Non-pigmented ciliary epithelial cell (primary cell): Measurements from ENCODE around the gene ZDHHC14.
A peak's percentile ranks its signal among the peaks of the same experiment; 100 is the strongest.
"Not testable (repeated sequence)": the region's sequence is repeated elsewhere in the genome, so short reads cannot be mapped to it uniquely, and the experiment has no call there.

Experiments used
- DNase-seq: peaks from one replicate; pipeline ENCODE4 v3.0.0-alpha.2; 2010; ENCODE audit warnings: low read depth

The ZDHHC14 gene

DNA sequence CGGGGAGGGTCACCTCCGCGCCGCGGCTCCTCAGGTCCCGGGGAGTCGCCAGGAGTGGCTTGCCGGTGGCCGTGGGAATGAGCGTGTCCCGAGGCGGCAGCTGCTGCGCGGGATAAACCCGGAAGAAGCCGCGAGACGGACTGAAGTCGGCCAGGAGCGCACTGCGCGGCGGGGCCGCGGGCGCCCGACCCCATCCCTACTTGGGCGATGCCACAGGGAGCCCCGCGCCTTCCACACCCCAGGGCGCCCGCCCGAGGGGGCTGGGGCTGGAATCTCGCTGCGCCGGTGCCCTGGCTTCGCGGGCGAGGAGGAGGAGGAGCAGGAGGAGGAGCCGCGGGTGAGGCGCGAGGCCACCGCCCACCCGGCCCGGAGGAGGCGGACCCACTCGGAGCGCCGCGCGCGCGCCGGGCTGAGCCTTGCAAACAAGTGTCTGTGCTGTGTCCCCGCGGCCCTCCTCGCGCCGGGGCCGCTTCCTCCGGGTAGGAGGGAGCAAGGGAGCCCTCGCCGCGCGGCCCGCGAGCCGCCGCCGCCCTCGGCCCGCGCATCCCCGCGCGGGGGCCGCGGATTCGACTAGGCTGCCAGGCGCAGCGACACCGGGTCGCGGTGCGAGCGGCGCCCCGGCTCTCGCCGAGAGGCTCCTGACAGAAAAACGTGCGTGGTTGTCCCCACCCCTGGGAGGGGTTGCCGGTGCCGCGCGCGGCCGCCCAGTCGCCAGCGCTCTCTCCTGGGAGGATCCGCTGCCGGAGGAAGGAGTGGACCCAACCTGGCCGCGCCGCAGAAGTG lies at the start of gene ZDHHC14:
ZDHHC14 (plus strand) TSS at position 412 of the 783 bp plus-strand sequence.
- DNase-seq = no peak

- no peak for DNase-seq
These were observed 48.2 kb upstream of the ZDHHC14 start for GRCh38 chr6:157332813-157333212.

- DNase-seq = no peak
These were observed 47.5 kb upstream of the ZDHHC14 start for GRCh38 chr6:157333537-157333936.

DNA sequence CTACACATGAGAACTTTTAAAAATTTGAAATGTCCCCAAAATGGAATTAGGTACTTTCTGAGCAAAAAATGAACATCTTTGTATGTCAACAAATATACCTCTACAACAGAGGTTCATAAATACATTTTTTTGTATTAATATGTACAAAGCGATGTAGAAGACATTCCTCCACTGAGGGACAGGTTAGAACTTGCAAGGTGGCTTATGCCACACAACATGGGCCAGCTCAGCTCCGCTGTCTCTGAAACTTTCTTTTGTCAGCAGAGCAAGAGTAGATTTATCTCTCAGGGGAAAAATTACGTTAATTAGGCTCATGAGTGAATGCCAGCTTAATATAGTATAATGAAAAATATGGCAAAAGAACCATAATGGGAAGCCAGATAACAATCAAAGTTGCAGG lies 47.0 kb upstream of the ZDHHC14 start:
- no peak for DNase-seq

- DNase-seq = no peak
These were observed 45.2 kb upstream of the ZDHHC14 start for GRCh38 chr6:157335829-157336228.

GRCh38 chr6:157337276-157337675 lies 43.7 kb upstream of the ZDHHC14 start:
- DNase-seq = not testable (repeated sequence)

DNA sequence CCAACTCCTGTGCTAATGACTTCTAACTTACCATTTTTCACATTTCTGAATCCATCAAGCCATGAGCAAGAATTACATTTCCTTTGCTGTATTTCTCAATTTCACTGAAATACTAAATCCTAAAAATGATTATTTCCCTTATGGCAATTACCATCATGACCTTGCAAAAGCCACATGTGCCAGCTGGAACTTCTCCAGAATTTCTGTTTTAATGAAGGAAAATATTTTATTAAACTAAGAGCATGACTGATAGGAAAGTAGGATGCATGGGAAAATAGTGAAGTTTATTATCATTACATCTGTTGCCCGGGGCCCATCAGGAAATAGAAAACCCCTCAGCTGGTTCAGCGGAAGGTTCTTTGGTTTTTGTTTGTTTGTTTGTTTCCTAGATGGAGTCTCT lies 43.2 kb upstream of the ZDHHC14 start:
- no peak for DNase-seq

GRCh38 chr6:157339432-157339831 lies 41.6 kb upstream of the ZDHHC14 start:
- no peak for DNase-seq

GRCh38 chr6:157343732-157344131 lies 37.3 kb upstream of the ZDHHC14 start:
- no peak for DNase-seq

GRCh38 chr6:157346373-157346772 lies 34.6 kb upstream of the ZDHHC14 start:
- DNase-seq = no peak

- no peak for DNase-seq
These were observed 22.7 kb upstream of the ZDHHC14 start for GRCh38 chr6:157358287-157358686.

DNA sequence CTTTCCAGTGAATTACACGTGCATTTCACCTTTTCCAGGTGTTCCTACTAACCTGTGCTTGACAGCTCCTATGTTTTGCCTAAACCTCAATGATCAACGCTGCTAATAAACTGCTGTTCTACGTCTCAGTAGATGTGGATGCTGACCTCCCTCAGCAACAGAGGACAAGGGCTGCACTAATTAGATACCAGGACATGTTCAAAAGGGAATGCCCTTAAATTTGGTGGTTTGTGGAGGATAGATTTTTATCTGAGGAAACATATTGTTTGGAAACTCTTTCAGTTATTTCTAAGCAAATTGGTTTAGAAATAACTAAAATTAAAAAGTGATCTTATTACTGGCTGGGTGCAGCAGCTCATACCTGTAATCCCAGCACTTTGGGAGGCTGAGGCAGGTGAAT lies 19.1 kb upstream of the ZDHHC14 start:
- DNase-seq = no peak

GRCh38 chr6:157364705-157365104 lies 16.3 kb upstream of the ZDHHC14 start:
- DNase-seq = no peak

- DNase-seq = no peak
These were observed 14.3 kb upstream of the ZDHHC14 start for GRCh38 chr6:157366648-157367047.

DNA sequence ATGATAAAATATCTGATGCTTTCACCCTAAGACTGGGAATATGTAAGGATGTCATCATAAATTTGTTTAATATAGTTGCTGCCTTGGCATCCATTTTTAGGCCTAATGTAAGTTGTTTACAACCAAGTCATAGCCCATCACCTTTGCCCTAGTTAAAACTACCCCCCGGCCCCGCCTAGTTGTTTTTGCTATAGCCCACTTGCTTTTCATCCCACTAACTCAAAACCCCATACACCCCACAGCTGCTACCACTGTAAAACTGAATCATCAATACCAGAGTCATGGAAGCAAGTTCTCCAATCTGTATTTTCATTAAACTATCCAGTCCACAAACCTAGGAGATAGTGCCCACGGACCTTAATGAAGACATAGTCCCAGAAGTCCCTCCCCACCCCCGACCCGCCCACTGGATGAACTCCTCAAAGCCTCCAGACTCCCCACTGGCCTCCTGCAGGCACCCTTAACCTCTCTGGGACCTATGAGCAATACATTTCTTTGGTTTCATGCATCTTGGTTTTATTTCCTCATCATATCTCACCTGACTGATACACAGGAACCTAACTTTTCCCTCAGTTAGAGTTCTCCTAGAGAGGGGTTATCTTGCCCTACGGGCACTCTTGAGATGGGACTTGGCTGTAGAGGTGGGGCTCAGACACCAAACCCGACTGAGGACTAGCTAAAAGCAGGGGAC lies 12.5 kb upstream of the ZDHHC14 start:
- no peak for DNase-seq

- no peak for DNase-seq
These were observed 10.2 kb upstream of the ZDHHC14 start for GRCh38 chr6:157370755-157371154.

- DNase-seq = no peak
These were observed 8.3 kb upstream of the ZDHHC14 start for GRCh38 chr6:157372501-157373280.

- no peak for DNase-seq
These were observed 6.0 kb upstream of the ZDHHC14 start for GRCh38 chr6:157374889-157375443.

GRCh38 chr6:157376241-157376640 lies 4.7 kb upstream of the ZDHHC14 start:
- DNase-seq = no peak

- no peak for DNase-seq
These were observed 4.2 kb upstream of the ZDHHC14 start for GRCh38 chr6:157376706-157377230.

DNA sequence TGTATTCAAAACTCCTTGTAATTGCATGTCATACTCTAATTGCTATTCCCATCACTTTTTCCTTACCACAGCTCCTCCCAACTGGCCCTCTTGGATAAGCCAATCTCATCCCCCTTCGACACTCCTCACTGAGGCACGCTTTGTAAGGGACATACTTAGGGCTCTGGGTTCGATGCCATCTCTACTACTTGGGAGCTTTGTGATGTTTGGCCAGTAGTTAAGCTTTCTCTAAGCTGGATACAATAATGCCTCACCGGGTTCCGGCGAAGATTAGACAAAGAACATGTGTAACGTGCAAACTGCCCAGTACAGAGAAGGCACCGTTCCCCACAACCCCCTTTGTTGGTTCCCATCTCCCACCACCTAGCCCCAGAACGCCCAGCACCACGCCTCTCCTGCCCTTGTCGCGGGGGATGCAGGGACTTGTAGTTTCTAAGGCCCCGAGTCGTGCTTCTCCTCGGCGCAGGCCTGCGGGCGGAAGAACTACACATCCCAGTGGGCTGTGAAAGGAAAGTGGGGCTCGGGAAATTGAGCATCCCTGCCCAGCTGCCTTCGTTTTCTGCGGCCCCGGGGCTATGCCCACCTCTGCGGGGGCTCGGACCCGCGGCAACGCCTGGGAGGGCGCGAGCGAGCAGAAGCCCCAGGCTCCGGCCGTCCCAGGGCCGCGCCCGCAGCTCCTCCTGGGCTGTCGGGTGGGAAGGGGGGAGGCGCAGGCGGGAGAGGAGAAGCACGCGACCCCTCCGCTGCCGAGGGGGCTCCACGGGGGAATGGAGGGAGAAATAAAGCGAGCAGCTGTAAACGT lies 1.1 kb upstream of the ZDHHC14 start:
- DNase-seq = peak; percentile 68

DNA sequence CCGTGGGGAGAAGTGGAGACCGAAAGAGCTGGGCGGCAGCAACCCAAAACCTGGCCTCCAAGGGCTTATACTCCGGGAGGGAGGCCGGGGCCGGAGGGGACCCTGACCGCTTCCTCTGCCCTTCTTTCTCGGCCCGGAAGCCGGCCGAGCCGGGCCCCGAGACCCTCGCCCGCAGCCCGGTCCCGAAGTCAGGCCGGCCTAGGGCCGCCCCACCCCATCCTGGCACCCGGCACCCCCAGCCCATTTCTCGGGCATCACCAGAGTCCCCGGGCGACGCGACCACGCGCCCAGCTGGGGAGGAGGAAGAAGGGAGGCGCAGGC lies 572 bp upstream of the ZDHHC14 start:
- DNase-seq = no peak
